Occipital lobe (tissue), 2 donors: Measurements from ENCODE around the gene FAM98B. TPM values are rescaled to one million over a fixed set of nuclear protein-coding genes. Genes with fewer than 3 reads are reported as not detected.
"Not testable (repeated sequence)": the region's sequence is repeated elsewhere in the genome, so short reads cannot be mapped to it uniquely, and the experiment has no call there.

Source experiments
- DNase-seq: peaks from one replicate; lab custom pipeline; 2025; lab: John Stamatoyannopoulos, UW
- total RNA-seq: library from RNA; depleted of rRNA; stranded (reverse); fragments of >200 nt; gene quantifications from one replicate; pipeline ENCODE4 v1.2.3, GENCODE V29; 2014

Gene FAM98B
- 47.9 TPM for total RNA-seq

- DNase-seq = peak; percentile 86
Measured at GRCh38 chr15:38453971-38454695, at the start of gene FAM98B. Gene FAM98B (plus strand): TSS chr15:38454127. CDS start chr15:38454162, 35 bp downstream.

- no peak for DNase-seq
Measured at GRCh38 chr15:38406436-38406835, 47.5 kb upstream of the FAM98B start.

GRCh38 chr15:38408576-38408975, 45.4 kb upstream of the FAM98B start:
- DNase-seq = no peak

- no peak for DNase-seq
Measured at GRCh38 chr15:38411902-38412301, 42.0 kb upstream of the FAM98B start.

GRCh38 chr15:38412466-38412865, 41.5 kb upstream of the FAM98B start:
- DNase-seq = no peak

- peak; percentile 17 for DNase-seq
Measured at GRCh38 chr15:38414357-38414756, 39.6 kb upstream of the FAM98B start.

GRCh38 chr15:38421069-38421690, 32.7 kb upstream of the FAM98B start:
- DNase-seq = no peak

GRCh38 chr15:38424101-38424552, 29.8 kb upstream of the FAM98B start:
- DNase-seq = no peak

GRCh38 chr15:38425269-38425668, 28.7 kb upstream of the FAM98B start:
- DNase-seq = no peak

- no peak for DNase-seq
Measured at GRCh38 chr15:38427380-38427779, 26.5 kb upstream of the FAM98B start.

GRCh38 chr15:38430106-38430760, 23.7 kb upstream of the FAM98B start:
- DNase-seq = no peak

GRCh38 chr15:38436993-38437392, 16.9 kb upstream of the FAM98B start:
- no peak for DNase-seq

- DNase-seq = not testable (repeated sequence)
Measured at GRCh38 chr15:38437603-38438002, 16.3 kb upstream of the FAM98B start.

GRCh38 chr15:38438031-38438986, 15.6 kb upstream of the FAM98B start:
- no peak for DNase-seq

- DNase-seq = no peak
Measured at GRCh38 chr15:38440353-38441129, 13.4 kb upstream of the FAM98B start.

GRCh38 chr15:38441130-38441519, 12.8 kb upstream of the FAM98B start:
- no peak for DNase-seq

- no peak for DNase-seq
Measured at GRCh38 chr15:38454696-38455090, 766 bp downstream of the FAM98B start.

- DNase-seq = no peak
Measured at GRCh38 chr15:38455092-38455491, 1.2 kb downstream of the FAM98B start.

- DNase-seq = no peak
Measured at GRCh38 chr15:38458646-38459045, 4.7 kb downstream of the FAM98B start.

- DNase-seq = no peak
Measured at GRCh38 chr15:38459480-38459879, 5.6 kb downstream of the FAM98B start.

GRCh38 chr15:38460543-38460942, 6.6 kb downstream of the FAM98B start:
- no peak for DNase-seq
